HL-60 (cell line): ENCODE measurements around the gene ACAD8.
"Not testable (repeated sequence)": the region's sequence is repeated elsewhere in the genome, so short reads cannot be mapped to it uniquely, and the experiment has no call there.

Source experiments
- DNase-seq, 2 experiments: peaks; one replicate each; pipeline ENCODE4 v3.0.0-alpha.2; 2010 to 2020; ENCODE audit warnings: low read depth in 1 of 2, low spot score in 1 of 2
- H3K27ac ChIP-seq: fragments of 250-450 bp; sonication (Bioruptor Pico); replicated peaks from 2 replicates; pipeline ENCODE4 v1.5.1; 2020; ENCODE audit warnings: mild to moderate bottlenecking, moderate library complexity
- H3K27me3 ChIP-seq: fragments of 250-450 bp; sonication (Bioruptor Pico); 2 replicates; pipeline ENCODE4 v1.5.1; 2021; ENCODE audit warnings: mild to moderate bottlenecking, moderate library complexity; ENCODE audit not compliant: insufficient read depth, poor library complexity, severe bottlenecking
- H3K4me3 ChIP-seq: replicated peaks from 2 replicates; pipeline ENCODE4 v1.5.1; 2011; ENCODE audit warnings: mild to moderate bottlenecking, control low read depth, low read length; ENCODE audit not compliant: insufficient read depth
- CTCF ChIP-seq: IDR thresholded peaks from one replicate; pipeline ENCODE4 v1.5.1; 2011; ENCODE audit warnings: low read length, control low read depth, inconsistent platforms; ENCODE audit not compliant: insufficient read depth
- GABPA ChIP-seq: IDR thresholded peaks from 2 replicates; pipeline ENCODE4 v1.6.1; 2012; ENCODE audit warnings: low read depth
- POLR2AphosphoS5 ChIP-seq: IDR thresholded peaks from 2 replicates; pipeline ENCODE4 v1.6.1; 2012; ENCODE audit warnings: low read depth
- REST ChIP-seq: IDR thresholded peaks from 2 replicates; pipeline ENCODE4 v1.6.1; 2012; ENCODE audit warnings: low read depth; ENCODE audit not compliant: insufficient replicate concordance
- SPI1 ChIP-seq: IDR thresholded peaks from 2 replicates; pipeline ENCODE4 v1.6.1; 2012; ENCODE audit warnings: low read depth, mild to moderate bottlenecking, borderline replicate concordance

The ACAD8 gene

GRCh38 chr11:134252346-134253187 lies 801 bp upstream of the ACAD8 start:
- TF ChIP-seq GABPA (no peak), REST (peak; percentile 48), SPI1 (peak; percentile 48; the same call in 1 of the 2 replicates)
- peak in 1 of 2 experiments; percentile 38 for DNase-seq
- Histone ChIP-seq H3K27me3 (no peaks in the 10 kb centered on the region), H3K27ac (peak overlapping the region; percentile 68), H3K4me3 (peak overlapping the region; percentile 70)

GRCh38 chr11:134254433-134255183 lies 1.2 kb downstream of the ACAD8 start:
- Histone ChIP-seq H3K27ac (no peak overlapping the region), H3K4me3 (peak overlapping the region; percentile 70), H3K27me3 (no peaks in the 10 kb centered on the region)
- no peak for DNase-seq
- no peak for TF ChIP-seq REST
- no peak for TF ChIP-seq POLR2AphosphoS5

GRCh38 chr11:134255184-134255561 lies 1.8 kb downstream of the ACAD8 start:
- H3K27ac ChIP-seq, H3K4me3 ChIP-seq, H3K27me3 ChIP-seq, DNase-seq: not testable (repeated sequence)

GRCh38 chr11:134257101-134257500 lies 3.7 kb downstream of the ACAD8 start:
- H3K27ac ChIP-seq = no peak overlapping the region
- no peak overlapping the region for H3K4me3 ChIP-seq
- H3K27me3 ChIP-seq = no peaks in the 10 kb centered on the region
- no peak for DNase-seq
- TF ChIP-seq SPI1 = no peak
- no peak for TF ChIP-seq CTCF
- no peak for TF ChIP-seq GABPA
- no peak for TF ChIP-seq POLR2AphosphoS5
- no peak for TF ChIP-seq REST
